ENCODE results near the gene SLC1A5.

SLC1A5 gene

GRCh38 chr19:46742926-46743480, 45.4 kb downstream of the SLC1A5 start:
- DNase-seq (ENCODE audit: low spot score): no peak

GRCh38 chr19:46741447-46741846, 46.9 kb downstream of the SLC1A5 start:
- no peak for DNase-seq (ENCODE audit: low spot score)

GRCh38 chr19:46739290-46739771, 49.1 kb downstream of the SLC1A5 start:
- DNase-seq (ENCODE audit: low spot score): no peak

DNA sequence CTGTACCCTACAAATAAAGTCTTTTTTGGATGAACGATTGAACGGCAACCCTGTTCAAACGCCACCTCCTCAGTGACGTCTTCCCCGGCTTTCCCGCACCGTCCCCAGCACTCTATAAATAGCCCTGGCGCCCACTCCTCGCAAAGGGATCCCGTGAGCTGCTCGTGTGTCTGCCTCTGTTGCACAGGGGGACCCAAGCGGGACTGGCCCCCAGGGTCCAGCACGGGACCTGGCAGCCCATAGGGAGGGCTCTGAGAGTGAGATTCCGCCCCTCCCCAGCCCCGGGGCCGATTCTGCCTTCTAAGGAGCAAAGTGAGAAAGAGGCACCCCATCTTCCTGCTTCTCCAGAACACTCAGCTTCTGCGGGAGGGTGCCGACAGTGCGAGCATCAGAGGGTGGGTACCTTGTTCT, 50.6 kb downstream of the SLC1A5 start:
- no peak for DNase-seq (ENCODE audit: low spot score)

DNA sequence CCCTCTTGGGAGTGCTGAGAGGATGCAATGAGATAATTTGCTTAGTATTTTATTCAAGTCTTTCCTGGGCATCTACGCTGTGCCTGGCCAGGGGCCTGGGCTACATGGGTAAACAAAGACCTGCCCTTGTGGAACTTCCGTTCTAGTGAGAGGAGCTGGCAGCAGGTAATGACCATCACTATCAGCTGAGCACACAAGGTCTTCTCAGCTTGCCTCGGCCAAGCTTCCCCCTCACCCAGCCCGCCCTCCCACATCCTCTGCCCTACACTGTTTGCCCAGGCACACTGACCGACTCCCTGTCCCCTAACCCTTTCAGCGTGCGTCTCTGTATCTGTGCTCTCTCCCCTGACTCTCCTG, 51.1 kb downstream of the SLC1A5 start:
- no peak for DNase-seq (ENCODE audit: low spot score)

DNA sequence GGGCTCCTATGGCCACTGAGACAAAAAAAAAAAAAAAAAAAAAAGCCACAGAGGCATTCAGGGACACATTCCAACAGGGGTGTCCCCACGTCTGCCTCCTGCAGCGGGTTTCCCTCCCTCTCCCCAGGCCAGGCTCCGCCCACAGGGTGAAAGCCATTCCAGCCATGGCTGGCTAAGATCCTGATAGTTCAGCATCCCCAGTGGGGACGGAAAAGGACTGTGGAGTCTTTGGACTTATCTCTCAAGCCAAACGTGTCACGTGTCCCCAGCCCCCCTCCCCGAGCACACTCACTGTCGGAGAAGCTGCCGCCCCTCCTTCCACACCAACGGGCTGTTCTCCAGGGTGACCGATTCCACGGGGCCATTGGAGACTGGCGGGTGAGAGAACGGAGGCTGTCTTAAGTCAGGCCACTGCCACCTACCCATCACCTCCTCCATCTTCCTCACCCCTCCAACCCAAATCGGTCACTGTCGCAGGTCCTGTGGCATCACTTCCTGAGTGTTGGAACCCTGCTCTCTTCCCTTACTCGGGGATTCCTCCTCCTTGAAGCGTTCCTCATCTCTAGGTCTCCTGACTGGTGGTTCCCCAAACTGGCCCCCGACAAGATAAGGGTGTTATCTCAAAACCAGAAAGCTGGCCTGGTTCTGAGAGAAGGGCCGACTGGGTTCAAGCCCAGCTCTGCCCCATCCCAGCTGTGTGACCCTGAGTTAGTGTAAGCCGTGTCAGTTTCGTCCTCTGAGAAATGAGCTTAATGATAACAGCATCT, 51.7 kb downstream of the SLC1A5 start:
- no peak for DNase-seq (ENCODE audit: low spot score)

GRCh38 chr19:46733690-46734292, 54.6 kb downstream of the SLC1A5 start:
- DNase-seq (ENCODE audit: low spot score): no peak

DNA sequence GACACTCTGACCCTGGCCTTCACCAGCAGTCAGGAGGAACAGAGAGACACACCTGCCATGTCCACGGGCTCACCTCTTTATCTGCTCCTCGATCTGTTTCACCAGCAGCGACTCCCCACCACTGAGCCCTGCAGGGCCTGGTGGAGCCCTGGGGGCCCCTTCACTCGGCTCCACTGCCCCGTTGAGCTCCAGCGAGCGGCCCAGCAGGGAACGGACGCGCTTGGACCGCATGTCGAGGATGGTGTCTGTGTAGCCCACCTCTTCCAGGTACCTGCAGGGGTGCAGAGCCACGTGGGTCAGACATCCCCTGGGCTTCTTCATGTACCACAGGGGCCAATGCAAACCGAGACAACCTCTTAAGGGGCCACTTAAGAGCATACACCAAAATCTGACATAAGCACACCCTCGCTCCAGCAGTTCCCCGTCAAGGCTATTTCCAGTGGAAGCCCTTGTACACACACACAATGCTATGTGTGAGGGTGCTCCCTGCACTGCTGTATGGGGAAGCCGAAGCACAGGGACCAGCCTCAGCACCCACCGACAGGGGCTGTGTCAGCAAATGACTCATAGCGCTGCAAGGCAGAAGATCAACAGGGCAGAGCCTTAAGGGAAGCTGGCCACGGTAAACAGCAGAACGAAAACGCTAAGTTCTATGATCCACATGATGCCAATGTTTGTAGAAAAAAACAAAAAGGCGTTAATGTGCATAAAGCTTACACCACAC, 55.3 kb downstream of the SLC1A5 start:
- DNase-seq (ENCODE audit: low spot score): no peak

DNA sequence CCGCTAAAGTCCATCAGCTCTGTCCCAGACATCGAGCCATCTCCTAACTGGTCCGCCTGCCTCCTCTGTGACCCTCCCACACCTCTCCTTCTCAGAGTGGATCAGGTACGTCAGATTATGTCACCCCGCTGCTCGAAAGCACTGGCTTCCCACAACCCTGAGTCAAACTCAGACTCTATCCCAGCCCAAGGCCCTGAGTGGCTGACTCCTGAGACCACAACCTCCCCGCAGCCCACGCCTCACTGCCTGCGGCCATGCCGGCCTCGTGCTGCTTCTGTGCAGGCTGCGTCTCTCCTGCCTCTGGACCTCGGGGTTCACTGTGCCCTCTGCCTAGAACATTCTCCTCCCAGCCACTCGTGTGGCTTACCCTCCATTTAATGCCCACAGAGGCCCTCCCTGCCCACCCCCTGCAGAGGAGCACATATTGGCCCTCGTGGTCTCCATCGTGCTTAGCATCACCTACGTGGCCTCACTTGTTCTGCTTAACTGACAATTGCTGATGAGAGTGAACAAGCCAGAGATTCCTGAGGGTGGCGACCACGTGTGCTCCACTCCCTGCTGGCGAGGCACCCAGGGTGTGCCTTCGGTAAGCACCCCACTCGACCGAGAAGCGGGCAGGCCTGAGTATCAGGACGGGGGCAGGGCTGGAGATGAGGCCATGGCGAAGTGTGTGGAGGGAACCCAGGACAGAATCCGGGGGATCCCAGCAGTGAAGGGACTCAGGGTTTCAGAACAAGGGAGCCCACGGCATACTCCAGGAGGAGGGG, 56.0 kb downstream of the SLC1A5 start:
- DNase-seq (ENCODE audit: low spot score): no peak

DNA sequence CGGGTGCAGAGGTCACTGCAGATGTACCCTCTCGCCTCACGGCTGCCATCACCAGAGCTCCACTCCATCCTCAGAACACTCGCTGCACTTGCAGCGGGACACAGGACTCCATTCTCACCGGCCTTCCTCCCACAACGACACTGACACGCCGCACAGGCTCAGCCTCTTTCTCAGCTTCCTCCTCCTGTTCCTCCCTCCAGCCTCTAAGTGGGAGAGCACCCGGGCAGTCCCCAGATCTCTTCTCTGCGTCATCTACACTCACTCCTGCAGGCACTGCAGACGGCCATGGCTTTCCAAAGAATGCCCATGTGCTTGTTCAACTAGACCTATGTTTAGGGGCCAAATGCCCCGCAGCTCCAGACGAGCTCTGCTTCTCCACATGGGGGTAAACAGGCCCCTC, 56.8 kb downstream of the SLC1A5 start:
- DNase-seq (ENCODE audit: low spot score): no peak

DNA sequence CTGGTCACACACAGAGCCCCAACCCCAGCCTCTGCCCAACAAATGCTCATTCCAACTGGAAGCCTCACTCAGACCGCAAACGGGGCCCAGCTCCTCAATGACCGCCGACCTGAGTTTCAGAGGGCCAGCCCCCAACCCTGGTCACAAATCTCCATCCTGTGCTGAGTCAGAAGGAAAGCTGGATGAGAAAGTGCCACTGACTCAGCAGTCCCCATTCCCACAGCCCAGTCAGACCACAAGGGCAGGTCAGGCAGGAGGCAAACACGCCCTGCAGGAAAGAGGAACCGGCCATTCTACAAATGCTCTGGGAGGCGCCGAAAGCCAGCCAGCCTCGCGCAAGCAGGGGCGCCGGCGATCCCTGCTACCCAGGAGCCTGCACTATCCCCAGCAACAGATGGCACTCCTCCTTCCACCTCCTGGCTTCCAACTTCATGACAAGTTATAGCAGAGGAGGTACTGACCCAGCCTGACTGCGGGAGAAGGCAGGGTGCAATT, 57.3 kb downstream of the SLC1A5 start:
- DNase-seq (ENCODE audit: low spot score): no peak

GRCh38 chr19:46730595-46730994, 57.8 kb downstream of the SLC1A5 start:
- DNase-seq (ENCODE audit: low spot score): no peak

DNA sequence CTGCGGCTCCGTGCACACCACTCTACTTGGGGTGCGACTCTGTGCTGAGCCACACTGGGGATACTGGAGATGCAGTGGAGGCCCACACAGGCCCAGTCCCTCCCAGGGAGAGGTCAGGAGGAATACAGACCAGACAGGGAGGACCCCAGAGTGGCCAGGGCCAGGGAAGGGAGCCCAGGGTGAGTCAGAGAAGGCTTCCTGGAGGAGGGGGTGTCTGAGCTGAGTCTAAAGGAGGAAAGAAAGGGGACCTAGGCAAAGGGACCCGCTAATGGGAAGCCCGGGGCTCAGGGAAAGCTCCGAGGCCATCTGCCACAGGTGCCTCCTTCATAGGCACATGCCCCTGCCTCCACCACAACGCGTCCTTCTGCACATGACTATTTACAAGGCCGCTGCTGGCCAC, 58.2 kb downstream of the SLC1A5 start:
- no peak for DNase-seq (ENCODE audit: low spot score)

- DNase-seq (ENCODE audit: low spot score): no peak
These were observed 58.7 kb downstream of the SLC1A5 start for GRCh38 chr19:46729696-46730095.

DNA sequence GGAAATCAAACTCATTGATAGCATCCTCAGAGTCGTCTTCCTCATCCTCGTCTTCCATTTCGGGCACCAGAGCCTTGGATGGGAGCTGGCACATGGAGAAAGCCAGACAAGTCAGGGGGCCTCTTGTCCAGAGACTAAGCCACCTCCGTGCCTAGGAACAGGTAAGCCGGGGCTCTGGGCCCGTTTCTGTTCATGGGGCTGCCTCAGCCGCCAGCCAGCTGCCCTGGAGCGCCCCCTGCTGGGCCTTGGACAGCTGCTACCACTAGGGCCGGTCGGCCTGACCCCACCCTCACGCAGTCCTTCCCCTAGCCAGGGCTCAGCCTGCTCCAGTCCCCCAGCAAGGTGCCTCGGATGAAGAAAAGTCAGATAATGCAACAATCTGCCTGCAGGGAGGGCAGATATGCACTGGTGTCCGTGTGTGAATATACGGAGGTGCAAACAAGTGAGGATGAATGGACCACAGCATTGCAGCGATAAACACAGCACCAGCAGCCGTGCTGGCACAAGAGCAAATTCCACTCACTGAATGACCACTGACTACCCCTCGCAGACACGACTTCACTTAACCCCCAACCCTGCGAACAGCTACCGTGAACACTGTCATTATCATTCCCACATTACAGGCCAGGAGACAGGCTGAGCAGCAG, 59.6 kb downstream of the SLC1A5 start:
- DNase-seq (ENCODE audit: low spot score): peak; percentile 25

DNA sequence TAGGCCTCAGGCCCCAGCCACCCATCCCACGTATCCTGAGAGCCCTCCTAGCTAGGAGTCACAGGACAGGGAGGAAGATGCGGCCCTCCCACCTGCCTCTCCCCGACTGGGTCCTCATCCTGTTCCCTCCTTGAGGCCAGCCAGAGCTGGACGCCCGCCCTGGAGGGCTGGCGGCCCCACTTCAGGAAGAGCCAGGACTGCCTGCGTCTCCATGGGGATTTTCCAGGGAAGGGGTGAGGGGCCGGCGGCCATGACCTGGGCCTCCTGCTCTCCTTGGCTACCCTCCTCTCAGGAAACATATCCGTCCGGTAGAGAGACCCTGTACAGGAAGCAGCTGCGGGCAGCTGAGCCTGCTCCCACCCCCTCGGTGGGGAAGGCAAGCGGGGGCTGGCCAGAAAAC, 60.2 kb downstream of the SLC1A5 start:
- DNase-seq (ENCODE audit: low spot score): no peak

- DNase-seq (ENCODE audit: low spot score): no peak
These were observed 60.6 kb downstream of the SLC1A5 start for GRCh38 chr19:46727757-46728156.

DNA sequence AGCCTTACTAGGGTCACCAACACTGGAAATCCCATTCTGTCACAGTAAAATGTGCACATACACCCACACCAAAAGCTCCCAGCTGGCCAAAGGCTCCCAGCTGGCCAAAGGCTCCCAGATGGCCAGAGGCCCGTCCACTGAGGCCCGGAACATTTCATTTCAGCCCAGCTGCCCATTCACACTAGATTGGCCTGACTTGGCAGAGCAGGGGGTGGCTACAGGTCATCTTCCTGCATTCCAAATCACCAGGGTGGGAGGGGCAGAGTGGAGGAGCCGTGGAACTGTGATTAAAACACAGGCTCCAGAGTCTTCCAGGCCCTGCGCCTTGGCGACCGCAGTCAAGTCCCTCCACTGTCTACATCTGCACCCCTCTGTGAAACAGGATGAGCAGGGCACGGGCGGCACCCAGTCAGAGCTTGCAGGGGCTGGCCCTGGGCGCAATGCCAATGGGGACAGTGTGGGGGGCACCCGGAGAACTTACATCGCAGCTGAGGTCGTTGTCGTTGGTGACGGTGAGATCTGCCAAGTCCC, 61.4 kb downstream of the SLC1A5 start:
- DNase-seq (ENCODE audit: low spot score): no peak

DNA sequence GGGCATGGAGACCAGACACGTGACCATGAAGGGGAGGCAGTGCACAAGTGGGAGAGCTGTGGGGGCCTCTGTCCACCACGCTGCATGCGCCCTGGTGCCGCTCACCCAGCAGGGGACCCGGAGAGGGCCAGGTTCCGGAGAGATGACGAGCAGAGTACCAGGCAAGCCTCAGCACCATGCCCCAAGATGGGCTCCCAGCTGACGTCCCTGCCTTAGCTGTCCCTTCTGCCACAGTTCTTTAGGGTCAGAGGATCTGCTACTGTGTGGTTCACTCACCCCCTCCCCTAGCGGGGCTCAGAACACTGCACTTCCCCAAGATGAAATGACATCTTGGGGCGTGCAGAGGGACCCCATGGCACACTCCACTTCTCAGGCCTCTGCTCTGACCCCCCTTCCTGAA, 61.8 kb downstream of the SLC1A5 start:
- DNase-seq (ENCODE audit: low spot score): no peak

GRCh38 chr19:46725859-46726393, 62.5 kb downstream of the SLC1A5 start:
- DNase-seq (ENCODE audit: low spot score): no peak

Data from LoVo (cell line).